ENCODE data around the gene ISCA2.

ISCA2 gene

DNA sequence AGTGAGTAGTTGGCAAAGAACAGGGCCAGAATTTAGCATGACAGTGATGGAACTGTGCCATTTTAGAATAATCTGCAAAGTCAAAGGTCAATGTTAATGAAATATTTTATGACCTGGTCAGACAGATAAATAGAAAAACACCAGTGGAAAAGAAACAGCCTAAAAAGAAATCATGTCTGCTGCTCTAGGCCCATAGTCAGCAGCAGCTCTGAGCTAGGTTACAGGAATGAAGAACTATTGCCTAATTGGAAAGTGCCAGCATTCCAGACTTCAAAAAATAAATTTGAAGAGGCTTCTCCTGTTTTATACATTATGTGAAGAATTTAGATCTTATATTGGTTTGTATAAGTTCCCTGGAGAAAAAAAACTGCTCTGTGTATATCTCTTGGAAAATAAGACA, 10.2 kb upstream of the ISCA2 start:
- DNase-seq = no peak

DNA sequence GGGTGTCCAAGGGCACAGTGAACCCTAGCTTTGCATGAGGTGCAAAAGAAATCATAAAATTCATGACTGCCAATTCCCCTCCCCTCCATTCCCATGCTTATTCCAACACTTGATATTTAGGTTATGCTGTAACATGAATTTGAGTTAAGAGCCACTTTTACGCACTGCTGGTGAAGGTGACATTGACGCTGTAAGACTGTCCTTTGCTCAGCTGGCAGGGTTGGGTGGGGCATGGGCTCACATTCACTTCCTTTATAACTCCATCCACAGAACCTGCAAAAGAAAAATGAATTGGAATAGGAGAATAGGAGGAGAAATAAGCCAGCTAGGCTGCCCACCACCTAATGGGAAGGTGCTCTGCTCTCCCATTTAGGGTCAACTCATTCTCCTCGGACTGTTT, 7.4 kb upstream of the ISCA2 start:
- no peak for DNase-seq

DNA sequence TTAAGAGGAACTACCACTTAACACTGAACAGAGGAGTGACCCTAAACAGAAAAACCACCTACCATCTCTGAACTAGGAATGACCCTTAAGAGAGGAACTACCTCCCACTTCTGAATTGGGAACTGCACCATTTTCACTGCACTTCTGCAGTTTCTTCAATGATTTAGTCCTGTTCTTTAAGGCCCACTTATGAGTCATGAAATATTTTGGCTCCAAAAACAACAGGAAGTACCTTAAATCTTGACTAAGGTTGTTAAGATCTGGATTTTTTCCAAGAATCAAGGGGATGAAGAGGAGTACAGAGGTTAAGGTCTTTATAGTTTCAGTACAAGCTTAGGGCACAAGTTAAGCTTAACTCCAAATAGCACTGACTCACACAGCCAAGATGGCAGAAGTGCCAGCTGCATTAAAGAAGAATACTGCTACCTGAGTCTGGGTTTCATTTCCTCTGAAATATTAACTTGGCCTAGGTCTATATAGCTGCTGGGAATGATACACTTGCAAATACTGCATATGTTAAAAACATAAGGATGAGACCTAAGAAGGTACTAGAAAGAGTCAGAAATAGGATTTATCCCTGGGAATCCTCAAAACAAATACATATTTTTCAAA, 4.7 kb upstream of the ISCA2 start:
- peak in 1 of 2 donors; percentile 37 for DNase-seq

DNA sequence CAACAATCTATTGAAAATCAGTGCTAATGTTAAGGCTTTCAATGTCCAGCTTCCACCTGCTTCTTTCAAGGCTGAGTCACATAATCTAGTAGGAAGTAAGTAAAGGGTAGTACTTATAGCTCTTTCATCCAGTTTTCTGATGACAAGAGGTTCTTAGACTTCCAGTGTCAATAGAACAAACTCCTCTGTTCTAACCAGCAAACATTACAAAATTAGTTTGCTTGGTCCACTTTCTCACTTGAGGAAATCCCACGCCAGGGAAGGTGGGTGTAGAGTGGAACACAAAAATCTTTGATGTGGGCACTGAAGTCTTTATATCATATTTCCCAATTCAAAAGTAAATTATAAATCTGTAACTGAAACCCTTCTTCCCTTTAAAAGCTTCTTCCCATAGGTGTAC, 3.1 kb upstream of the ISCA2 start:
- DNase-seq = no peak

DNA sequence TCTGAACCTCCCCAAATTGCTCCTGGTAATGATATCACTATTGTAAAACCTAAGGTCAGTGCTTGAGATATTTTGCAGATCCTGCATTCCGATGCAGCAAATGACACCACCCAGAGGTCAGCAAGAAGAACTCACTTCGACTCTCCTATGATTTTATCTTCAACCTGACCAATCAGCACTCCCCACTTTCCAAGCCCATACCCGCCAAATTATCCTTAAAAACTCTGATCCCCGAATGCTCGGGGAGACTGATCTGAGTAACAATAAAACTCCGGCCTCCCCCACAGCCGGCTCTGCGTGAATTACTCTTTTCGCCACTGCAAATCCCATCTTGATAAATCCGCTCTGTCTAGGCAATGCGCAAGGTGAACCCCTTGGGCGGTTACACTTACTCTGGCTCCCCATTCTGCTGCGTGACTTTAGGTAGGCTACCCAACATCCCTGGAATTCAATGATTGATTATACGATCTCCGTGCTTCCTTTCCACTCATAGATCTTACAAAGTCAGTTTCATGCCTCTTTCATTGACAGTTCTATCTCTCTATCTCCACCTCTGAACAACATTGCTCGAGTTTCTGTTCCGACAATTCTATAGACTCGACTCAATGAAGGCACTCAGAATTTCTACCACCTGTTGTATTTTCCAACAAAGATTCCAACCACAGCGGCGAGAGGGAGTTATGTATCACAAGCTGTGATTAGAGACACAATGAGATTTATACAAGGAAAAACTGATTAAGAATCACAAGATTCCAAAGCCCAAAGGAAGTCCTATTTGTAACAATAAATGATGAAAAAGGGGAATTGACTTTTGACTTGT, 1.4 kb upstream of the ISCA2 start:
- DNase-seq = peak in 1 of 2 donors; percentile 13

DNA sequence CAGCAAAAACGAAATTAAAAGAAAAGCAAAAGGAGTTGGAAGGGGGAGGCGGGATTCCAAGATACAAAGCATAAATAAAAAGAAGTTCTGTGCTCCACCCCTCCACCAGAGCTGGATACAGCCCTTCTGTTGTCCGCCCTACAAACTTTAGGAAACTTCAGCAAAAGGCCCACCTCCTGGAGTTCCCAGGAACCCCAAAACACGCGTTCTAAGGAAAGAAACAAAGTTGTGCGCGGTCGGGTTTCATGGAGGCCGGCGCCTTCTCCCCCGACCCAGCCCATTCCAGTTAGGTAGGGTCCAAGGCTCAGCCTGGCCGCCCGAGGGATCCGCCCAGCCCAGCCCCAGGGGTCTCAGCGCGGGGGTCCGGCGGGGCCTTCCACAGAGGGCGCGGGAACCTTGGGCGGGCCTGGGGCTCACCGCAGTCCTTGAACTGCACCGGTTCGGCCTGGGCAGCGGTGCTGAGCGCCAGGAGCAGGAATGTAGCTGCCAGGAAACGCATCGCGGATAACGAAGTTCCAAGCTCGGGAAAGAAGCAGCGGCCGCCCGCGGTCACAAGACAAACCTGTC, 706 bp upstream of the ISCA2 start, which contains the start of gene NPC2:
Gene NPC2, minus strand, starts transcription at position 530 of the 567 bp plus-strand sequence. Its CDS starts 31 bp downstream, at position 499.
- no peak for DNase-seq

DNA sequence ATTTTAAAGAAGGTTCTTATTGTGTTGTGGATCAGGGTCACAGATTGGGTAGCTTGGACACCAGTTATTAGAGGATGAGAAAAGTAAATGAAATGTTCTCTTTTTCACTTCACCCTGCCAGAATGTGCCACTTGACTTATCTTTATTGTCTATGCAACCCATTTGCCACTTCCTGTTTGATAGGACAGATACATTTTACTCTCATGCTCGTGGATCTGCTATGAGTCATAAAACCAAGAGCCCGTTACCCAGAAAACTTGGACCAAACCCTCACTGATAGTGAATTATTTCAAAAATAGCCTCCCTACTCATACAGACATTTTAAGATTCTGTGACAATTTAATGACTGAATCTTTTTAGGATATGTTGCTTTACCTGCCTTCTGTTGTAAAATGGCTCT, 1.8 kb downstream of the ISCA2 start:
- peak in 1 of 2 donors; percentile 19 for DNase-seq

DNA sequence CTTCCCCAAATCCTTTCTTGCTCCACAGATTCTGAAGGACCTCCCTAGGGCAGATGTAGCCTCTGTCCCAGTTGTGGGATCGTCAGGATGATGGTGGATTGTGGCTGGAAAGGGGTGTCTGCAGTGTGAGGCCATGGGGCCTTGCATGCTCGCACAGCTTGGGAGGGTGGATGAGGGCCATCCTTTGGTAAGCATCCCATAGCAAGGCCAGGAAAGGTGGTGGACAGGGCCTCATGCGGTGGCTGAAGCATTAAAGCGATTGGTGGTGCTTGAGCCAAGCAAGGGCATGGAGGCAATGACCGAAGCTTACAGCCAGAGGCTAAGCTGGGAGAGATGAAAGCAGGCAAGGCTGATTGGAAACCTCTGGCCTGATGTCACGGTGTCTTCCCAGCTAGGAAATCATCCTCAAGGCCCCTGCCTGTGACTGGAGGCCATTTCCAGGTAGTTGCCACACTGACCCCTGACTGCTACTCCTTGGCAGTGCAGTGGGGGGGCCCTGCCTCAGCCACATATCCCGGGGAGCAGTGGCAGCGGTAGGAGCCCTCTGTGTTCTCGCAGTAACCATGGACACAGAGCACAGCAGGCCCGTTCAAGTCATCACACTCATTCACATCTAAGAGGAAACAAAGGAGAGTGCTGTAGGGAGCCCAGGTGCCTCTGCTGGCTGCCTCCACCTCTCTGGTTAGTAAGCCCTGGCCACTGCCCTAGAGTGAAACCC, 7.0 kb downstream of the ISCA2 start:
- no peak for DNase-seq

DNA sequence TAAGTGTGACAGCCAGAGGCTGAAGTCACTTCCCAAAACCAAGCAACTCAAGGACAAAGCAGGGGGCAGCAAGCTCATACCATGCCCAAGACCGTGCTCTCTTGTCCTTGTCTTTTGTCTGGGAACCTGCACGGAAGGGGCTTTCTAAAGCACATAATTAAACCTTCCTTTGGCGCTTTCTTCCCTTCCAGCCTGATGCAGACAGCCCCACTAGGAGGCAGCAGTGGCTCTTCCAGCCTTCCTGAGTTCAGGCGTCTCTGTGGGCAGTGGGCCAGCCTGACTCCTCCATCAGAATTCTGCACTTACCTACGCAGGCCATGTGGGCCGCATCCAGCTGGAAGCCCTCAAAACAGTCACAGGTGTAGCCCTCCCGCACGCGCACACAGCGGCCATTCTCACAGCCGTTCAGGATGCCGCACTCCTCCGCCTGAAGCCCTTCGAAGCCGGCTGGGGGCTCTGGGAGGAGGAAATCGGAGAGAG, 7.6 kb downstream of the ISCA2 start:
- DNase-seq = no peak

DNA sequence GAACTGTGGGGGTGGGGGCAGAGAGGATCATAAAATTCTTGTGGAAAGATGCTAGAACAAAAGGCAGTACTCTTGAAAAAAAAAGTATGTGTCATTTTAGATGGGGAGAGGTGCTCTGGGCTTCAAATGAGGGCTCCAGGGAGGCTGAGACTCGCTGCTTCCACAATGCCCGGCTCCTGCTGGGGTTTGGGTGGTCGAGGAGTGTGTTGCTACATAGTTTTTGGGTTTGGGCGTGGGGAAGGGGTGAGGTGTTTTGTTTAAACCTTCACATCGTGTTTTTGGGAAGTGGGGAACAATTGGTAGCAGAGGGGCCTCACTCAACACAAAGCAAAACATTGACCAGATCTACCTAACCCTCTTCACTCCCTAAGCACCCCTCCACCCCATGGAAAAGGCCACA, 8.1 kb downstream of the ISCA2 start:
- DNase-seq = no peak

DNA sequence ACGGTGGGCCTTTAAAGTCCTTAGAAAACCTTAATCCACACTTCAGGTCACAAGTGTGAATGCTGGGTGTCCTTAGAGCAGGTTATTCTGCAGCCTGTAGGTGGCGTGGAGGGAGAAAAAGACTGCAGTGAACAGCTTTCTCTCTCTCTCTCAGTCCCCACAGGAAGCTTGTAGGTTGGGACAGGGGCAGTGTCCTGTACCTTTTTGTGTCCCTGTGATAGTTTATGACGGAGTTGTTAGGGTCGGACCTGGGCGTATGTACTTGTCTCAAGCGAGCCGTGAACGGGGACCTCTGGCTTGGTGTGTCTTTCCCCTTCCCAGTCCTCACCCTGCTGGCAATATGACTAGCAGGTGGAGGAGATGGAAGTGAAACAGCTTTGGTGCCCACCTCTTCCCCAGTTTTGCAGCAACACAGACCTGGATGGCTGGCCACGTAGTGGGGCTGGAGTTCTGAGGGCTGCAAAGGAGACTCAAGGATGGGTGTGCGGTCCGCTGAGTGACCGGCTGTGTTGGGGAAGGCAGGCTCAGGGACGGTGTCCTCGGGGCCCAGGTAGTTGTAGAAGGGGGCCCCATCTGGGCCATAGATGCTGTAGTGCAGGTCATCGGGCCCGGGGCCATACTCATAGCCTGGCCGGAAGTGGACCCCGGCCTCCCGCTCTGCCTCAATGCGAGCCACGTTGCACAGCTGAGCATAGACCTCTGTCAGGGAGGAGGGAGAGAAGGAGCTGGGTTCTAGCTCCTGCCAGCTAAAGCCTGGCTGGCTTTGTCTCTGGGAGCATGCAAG, 8.9 kb downstream of the ISCA2 start:
- no peak for DNase-seq

DNA sequence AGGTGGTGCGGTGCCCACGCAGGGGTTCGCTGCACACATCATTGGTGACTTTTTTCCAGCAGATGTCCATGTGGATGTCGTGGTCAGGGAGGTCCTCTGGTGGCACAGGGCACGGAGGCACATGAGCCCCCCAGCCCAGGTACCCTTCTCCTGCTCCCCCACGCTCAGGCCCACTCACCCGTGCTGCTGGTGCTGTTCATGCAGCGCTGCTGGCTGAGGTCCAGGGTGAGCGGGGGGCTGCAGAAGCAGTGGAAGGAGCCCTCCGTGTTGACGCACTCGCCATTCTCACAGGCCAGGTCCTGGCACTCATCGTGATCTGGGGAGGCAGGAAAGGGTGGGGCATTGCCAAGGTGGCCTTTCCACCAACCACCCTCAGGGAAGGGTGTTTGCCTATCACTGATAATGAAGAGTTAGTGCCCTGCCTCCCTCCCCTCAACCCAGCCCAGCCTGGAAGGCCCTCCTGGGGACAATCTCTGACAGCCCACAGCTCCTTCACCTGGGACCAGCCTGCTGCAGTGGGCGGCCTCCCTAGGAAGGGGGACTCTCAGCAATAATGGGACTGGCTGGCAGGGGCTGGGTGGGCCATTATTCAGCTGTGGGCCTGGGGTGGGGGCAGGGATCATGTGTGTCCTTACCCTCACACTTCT, 9.8 kb downstream of the ISCA2 start:
- DNase-seq = no peak

DNA sequence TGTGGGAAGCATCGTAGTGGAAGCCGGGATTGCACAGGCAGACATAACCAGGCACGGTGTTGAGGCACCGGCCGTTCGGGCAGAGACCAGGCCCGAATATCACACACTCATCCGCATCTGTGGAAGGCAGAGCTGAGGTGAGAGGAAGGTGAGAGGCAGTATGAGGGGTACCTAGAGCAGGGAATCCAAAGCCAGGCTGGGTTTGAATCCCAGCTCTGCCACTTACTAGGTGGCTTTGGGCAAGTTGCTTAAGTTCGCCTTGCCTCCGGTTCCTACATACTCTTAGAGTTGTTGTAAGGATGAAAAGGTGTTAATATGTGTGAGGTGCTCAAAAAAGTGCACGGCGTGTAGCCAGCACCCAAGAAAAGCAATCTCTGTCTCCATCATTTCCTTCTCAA, 10.4 kb downstream of the ISCA2 start:
- DNase-seq = no peak

DNA sequence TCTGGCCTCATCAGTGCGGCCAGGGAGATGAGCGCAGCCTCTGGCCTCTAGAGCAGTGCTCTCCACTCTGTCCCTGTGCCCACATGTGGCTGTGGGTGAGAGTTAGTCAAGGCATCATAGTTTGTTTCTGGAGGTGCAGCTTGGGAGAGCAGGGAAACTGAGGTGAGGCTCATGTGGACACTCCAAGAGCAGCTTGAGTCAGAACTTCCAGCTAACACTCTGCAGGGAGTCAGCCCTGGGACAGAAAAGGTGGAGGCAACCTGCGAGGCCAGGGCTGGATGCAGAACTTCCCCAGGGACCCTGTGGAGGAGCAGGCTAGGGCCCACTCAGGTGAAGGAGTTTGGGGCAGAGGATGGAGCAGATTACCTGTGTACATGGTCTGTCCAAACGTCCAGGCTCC, 10.8 kb downstream of the ISCA2 start:
- no peak for DNase-seq

DNA sequence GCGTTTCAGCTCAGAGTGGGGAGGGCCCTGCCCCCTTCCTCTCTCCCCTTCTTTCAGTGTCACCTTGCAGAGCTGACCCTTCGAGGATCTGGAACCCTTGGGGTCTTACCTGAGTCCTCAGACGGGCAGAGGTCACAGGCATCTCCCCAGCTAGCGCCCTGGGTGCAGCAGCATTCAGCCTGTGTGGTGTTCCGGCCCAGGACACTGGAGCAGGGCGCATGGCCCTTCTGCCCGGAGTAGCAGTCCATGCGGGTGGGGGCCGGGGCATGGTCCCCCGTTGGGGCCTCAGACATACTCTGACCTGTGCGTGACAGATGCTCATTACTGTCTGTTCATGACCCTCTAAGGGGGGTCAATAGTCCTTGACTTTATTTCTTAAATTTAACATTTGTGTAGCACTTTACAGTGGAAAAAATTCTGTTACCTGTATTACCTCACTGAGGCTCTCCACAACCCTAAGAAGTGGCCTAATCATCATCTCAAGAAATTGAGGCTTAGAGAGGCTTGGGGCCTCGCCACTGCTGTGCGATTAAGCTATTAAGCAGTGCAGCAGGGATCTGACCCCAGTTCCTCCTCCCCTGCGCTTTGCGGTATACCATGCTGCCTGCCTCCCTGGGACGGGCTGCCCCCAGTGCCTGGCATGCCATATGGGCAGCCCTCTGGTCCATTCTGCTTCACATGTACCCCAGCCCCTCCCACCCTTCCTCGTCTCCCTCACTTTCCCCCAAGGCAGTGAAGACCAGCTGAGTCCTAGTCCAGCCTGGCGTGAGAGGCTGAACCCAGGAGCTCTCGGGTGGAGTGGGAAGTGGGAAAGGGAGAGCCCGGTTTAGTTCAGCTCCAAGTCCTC, 11.5 kb downstream of the ISCA2 start:
- DNase-seq = no peak

DNA sequence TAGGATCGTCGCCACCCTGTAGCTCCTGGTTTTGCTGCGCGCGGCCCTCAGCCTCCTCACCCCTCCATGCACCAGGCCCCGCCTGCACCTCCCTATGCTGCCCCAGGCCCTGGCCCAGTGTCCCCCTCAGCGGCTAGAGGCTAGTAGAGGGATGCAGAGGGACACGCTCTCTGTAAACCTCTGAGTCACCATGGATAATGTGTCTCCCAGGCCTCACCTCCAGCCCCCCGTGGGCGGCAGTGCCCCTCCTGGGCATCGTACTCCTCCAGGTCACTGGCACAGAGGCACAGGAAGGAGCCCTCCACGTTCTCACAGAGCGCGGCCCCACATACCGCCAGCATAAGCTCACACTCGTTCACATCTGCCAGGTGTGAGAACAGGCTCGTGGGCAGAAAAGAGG, 12.3 kb downstream of the ISCA2 start:
- no peak for DNase-seq

DNA sequence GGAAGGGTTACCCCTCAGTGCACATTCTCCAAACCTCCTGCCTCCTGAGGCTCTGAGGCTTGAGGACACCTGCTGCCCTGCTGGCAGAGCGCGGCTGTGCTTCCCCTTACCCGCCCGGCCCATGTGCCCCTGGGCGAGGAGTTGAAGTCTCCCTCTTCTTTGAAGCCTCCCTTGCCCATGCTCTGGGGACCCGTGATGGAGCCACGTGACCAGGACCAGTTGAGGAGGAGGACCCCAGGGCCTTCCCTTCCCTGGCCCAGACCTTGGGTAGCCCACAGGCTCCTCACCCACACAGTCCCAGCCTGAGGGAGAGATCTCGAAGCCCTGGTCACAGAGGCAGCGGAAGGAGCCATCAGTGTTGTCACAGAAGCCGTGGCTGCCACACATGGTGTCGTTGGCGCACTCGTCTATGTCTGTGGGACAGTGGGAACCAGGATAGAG, 12.9 kb downstream of the ISCA2 start:
- DNase-seq = no peak

DNA sequence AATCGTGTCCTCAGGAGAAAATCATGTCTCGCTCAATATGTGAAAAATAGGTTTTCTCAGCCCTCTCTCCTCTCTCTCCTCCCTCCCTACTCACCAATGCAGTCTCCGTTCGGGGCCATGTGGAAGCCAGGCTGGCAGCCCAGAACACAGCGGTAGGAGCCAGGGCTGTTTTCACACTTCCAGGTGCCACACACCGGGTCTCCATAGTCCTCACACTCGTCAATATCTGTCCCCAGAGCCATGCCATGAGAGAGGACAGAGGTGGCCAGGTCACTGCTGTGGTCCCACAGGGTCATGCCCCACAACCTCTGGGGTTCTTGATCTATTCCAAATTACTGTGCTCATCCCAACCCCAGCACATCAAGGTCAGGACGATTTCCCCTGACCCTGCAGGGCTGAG, 13.5 kb downstream of the ISCA2 start:
- DNase-seq = no peak

DNA sequence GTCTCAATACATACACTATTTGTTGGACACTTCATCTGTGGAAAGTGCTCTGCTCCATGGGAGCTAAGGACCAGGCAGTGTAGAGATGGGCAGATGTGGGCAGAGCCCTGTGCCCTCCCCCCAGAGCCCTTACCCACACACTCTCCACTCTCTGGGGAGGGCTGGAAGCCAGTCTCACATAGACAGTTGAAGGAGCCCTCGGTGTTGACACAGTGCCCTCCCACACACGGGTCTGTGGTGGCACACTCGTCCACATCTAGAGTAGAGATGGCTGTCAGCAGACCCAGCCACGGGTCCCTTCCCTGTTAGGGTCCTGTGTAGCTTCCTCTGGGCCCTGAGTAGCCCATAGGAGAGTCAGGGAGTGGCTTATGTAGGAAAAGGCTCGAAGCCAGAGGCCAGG, 14.3 kb downstream of the ISCA2 start:
- DNase-seq = no peak

DNA sequence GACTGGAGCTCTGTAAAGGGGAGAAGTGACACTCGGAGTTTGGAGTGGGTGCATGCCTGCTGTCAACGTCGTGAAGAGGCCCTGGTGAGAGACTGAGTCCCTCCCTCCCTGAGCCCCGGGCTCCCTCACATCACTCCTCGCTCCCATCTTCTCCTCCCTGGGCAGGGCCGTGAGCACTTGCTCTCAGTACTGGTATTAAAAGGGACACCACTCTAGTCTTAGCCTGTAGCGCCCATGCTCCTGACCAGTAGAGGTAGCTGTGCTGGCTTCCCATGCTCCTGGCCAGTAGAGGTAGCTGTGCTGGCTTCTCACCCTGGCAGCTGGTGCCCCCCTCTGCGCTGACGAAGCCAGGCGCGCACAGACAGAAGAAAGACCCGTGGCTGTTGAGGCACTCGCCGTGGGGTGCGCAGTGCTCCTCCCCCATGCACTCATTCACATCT, 14.7 kb downstream of the ISCA2 start:
- DNase-seq = no peak

DNA sequence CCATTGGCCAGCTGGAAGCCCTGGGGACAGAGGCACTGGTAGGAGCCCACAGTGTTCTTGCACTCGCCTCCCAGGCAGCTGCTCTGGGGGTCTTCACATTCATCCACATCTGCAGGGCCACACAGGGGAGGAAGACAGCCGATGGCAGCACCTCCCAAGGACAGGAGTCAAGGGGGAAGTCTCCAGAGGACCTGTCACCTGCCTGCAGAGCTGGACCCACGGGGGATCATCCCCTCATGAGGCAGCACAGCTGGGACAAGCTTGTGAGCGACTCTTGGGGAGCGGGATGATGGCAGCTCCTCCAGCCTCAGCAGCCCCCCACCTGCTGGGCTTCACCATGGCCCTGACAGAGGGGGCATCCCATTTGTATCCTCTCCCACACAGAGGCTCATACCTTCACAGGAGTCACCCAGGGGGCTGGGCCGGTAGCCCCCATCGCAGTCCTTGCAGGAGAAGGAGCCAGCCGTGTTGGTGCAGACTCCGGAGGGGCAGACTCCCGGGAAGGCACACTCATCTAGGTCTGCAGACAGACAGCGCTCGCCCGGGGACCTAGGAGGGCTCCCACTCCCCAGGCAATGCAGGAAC, 15.4 kb downstream of the ISCA2 start:
- DNase-seq = no peak

Measured in bone marrow (tissue), 2 donors.